Measurements from ENCODE around the gene SNORC.

The SNORC gene

DNA sequence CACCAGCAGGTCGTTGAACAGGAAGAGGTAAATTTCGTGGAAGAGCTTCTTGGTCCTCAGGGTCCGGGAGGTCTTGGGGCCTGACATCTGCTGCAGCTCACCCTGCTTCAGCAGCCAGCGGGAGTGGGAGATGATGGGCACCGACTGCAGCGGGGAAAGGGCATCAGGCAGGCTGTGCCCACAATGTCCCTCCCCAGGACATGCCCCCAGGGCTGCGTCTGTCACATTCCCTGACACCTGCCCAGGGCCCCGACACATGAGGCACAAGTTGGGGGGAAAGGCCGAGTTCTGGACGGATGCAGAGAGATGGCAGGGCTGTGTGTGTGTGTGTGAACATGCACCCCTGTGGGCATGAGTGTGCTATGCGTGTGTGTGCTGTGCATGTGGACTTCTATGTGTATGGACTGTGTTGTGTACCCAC is 13.9 kb downstream of the SNORC start:
- no peak for DNase-seq

GRCh38 chr2:232884549-232885263 is 14.6 kb downstream of the SNORC start:
- no peak for DNase-seq

- DNase-seq = no peak
Observed at GRCh38 chr2:232885264-232885961, 15.3 kb downstream of the SNORC start.

DNA sequence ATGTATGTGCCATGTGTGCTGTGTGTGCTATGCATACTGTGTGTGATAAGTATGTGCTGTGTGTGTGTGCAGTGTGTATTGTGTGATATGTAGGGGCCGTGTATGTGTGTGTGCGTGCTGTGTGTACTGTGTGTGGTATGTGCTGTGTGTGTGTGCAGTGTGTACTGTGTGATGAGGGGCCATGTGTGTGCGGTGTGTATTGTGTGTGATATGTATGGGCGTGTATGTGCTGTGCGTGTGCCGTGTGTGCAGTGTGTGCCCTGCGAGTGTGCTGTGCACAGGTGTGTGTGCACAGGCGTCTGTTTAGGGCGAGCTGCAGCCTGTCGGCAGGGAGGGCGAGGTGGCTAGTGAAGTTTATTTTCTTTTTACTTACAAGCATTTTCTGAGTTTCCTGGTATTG is 16.1 kb downstream of the SNORC start:
- no peak for DNase-seq

DNA sequence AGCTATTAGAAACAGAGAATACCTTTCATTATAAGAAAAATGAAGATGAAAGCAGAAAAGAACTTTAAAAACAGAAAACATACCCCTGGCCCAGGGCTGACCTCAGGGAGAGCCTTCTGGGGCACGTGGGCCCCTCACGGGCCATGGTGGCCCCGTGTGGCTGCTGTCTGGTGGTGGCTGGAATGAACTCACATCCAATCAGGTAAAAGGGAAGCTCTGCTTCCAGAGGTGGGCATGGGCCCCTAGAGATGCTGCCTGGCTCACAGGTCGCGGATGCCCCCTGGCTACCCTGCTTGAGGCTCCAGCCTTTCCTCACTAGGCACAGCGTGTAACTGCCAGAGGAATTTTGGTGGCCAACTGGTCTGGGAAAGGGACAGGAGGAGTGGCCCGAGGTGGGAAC is 16.6 kb downstream of the SNORC start:
- no peak for DNase-seq

DNA sequence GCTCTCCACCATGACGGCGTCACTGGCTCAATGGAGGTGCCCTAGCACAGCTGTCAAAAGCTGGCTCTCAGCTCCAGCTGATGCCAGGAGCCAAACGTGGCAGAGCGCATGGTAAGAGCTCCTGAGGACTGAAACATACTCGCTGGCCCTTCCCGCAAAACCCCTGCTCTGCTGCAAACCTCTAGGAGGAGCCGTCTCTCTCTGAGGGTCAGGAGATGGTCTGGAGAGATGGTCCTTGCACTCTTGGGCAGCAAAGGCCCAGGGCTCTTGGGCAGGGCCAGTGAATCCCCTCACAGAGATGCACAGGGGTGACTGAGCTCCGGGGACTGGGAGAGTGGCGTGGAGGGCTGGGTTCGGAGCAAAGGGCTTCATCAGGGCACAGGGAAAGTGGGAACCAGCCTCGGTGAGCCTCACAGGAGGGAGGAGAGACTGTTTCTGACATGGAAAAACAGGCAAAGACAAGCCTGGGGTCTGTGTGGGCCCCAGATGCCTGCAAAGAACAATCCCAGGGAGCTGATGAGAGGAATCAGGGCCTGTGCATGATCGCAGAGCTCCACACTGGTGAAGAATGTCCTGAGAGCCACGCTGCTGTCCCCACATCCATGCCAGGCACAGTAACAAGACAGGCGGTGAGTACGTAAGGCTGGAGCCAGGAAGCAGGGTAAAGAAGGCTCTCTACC is 17.2 kb downstream of the SNORC start:
- no peak for DNase-seq

- no peak for DNase-seq
Observed at GRCh38 chr2:232888099-232888836, 18.2 kb downstream of the SNORC start.

DNA sequence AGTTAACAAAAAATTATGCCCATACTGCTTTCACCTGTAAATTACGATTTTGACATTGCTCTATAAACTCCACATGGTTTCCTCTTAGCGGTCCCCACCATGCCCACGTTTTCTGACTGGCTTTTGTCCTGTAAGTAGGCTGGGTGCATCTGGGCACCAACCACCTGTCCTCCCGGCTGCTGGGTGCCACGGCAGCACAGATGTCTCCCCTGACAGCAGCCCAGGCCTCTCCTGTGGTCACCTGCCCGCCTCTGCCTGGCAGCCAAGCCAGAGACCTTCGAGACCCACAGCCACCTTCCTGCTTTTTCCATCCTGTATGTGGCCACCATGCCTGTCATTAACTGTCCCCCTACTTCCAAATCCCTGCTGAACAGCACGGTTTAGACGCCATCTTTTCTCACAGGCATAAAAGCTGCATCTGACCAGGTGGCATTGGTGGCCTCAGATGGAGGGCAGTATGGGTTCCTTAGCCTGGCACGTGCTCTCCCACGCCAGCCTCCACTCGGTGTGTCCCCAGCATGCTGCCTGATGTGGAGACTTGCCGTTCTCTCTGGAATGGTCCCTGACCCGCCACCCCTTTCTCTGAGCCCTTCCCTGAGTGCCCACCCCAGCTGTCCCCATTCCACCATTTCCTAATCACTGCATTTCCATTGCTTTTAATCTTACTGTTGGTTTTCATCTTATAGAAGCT is 18.9 kb downstream of the SNORC start:
- DNase-seq = no peak

DNA sequence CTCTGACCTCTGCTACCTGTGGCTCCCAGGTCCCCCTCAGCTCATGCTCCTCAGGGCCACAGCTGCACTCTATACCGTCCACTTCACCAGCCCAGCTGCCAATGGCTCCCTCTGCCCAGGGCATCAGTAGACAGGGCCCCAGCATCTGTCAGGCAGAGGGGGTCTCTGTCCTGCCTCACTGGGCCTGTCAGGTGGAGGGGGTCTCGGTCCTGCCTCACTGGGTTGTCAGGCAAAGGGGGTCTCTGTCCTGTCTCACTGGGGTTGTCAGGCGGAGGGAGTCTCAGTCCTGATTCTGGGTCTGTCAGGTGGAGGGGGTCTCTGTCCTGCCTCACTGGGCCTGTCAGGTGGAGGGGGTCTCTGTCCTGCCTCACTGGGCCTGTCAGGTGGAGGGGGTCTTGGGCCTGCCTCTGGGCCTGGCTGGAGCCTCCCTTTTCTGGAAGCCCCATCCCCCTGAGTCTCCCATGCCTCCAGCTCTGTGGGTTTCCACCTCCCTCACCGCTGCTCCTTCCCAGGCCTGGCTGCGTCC is 19.9 kb downstream of the SNORC start:
- DNase-seq = no peak

- no peak for DNase-seq
Observed at GRCh38 chr2:232890536-232890895, 20.5 kb downstream of the SNORC start.

- no peak for DNase-seq
Observed at GRCh38 chr2:232890896-232891601, 21.0 kb downstream of the SNORC start.

- DNase-seq = no peak
Observed at GRCh38 chr2:232891621-232892071, 21.6 kb downstream of the SNORC start.

- no peak for DNase-seq
Observed at GRCh38 chr2:232892221-232892620, 22.2 kb downstream of the SNORC start.

DNA sequence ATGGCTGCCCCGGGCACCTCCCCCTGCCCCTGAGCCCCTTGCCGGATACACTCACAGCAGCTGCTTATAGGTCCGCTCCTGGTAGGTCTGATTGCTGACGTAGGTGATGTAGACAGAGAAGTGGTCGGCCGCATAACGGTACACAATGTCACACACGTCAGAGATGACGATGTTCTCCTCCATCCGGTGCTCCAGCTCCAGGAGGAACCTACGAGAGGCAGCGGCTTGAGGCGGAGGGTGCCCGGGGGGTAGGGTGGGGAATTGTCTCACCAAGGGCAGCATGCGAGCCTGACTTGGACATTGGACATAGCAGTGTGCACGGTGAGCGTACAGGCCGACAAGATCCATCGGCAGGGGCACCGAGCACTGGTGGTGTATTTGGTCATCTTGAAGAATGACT is 22.8 kb downstream of the SNORC start:
- DNase-seq = no peak

GRCh38 chr2:232893834-232894233 is 23.8 kb downstream of the SNORC start:
- no peak for DNase-seq

DNA sequence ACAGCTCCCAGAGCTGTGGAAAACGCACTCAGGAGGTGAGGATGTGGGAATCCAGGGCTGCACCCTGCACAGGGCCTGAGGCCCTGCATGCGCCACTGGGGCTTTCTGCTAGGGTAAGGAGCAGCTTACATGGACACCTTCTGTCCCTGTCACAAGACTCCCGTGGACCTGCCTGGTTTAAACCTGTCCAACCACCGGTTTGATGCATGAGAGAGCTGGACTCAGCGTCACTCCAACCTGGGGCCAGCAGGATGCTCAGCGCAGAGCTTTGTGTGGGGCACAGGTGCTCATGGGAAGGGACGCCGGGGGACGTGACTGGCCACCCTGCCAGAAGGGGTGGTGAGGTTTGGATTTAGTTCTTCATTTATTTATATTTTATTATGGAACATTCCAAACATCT is 24.2 kb downstream of the SNORC start:
- DNase-seq = no peak

- no peak for DNase-seq
Observed at GRCh38 chr2:232894746-232895145, 24.7 kb downstream of the SNORC start.

DNA sequence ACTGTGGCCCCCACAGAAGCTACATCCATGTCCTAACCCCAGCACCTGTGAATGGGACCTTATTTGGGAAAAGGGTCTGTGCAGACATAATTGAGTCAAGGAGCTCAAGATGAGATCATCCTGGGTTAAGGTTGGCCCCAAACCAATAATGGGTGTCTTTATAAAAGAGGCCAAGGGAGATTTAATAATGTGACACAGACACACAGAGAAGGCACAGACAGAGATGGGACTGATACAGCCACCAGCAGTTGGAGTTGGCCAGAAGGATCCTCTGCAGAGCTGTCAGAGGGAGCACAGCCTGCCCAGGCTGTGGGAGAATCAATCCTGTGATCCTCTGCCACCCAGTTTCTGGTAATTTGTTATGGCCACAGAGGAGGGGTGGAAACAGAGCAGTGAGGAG is 26.0 kb downstream of the SNORC start:
- DNase-seq = no peak

GRCh38 chr2:232896720-232897597 is 26.9 kb downstream of the SNORC start:
- DNase-seq = no peak

GRCh38 chr2:232897598-232898408 is 27.7 kb downstream of the SNORC start:
- peak; percentile 14 for DNase-seq

Data from activated T-cell treated with anti-CD3 and anti-CD28 coated beads for 4 hours (primary cell).